ENCODE measurements around the gene POC1B.
"Not testable (repeated sequence)": the region's sequence is repeated elsewhere in the genome, so short reads cannot be mapped to it uniquely, and the experiment has no call there.

POC1B gene

DNA sequence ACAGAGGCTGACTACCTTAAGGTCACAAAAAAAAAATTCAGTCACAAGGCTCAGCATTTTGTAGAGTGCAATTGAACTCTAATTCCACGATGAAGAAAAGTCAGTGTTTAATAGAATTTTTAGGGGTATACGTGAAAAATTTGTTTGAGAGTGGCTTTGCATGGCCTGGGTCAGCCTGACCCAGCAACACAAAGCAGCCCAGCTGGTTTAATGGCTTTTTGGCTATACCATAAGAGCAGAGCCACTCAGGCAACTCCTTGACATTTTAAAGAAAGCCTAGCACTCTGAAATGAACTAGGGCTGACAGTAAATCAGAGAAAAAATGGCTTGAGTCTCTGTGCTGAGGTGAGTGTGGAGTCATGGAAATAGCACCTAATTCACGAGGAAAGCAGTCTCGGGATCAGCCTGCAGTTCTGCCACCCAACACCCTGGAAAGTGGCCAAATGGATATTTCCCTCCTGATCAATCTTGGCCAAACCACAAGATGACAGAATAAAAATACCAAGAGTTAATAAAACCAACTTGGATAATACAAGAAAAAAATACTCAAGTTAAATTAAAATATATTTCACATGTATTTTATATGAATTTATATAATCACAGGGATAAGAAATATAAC lies 60.8 kb downstream of the POC1B start:
- DNase-seq (ENCODE audit: low read depth in 2 of 2), result no peak

DNA sequence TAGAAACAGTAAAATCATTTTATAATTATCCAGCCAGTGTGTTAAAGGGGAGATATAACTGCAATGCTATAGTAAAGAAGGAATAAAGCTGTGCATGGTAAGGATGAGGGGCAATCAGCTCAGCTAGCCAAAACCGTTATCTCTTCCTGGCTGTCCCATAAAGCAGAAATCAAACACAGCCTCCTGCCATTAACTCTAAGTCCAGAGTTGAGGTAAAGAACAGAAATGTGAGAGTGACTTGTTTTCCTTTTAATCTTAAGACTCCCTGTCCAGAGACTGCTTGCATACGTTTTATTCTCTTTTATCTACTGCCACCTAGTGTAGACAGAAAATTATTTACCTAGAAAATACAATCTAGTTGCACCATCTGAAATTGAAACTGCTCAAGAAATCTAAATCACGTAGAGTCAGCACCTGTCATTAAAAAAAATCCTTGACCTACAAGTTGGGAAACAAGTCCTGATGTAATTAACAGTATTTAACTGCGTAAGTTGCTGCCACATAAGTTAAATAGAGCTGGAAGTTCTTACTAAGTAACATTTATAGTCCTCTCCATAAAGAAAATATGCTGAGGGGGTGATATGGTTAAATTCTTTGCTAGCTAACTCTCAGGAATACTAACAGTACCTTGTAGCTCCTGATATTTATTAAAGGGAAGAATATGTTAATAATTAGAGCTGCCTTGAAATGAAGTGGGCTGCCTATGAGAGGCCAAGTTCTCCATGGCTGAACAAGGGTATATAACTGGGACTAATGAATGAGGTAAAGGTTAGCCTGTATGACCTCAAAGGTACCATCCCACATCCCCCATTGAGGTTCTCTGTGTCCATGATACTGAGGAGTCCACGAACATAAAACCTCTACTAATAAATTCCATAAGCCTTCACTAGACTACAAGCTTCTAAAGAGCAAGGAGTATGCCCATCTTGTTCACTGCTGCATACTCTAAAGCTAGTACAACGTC lies 63.9 kb downstream of the POC1B start:
- DNase-seq (ENCODE audit: low read depth in 2 of 2), result no peak

DNA sequence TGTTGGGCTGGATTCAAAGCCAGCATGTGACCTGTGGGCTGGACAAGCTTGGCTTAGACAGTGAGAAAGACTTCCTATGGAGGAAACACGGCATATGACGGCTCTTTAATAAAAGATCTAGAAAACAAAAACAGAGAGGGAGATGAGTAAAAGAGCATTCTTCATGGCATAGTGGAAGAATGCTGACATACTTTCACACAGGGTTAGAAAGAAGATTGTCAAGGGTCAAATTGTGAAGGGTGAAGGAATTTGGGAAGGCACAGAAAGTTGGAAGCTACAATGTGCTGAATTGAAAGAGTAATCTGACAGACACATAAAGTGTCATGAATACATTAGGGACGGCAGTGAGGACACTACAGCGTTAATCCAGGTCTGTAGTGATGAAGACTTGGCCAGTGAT lies 64.7 kb downstream of the POC1B start:
- DNase-seq (ENCODE audit: low read depth in 2 of 2), result no peak

DNA sequence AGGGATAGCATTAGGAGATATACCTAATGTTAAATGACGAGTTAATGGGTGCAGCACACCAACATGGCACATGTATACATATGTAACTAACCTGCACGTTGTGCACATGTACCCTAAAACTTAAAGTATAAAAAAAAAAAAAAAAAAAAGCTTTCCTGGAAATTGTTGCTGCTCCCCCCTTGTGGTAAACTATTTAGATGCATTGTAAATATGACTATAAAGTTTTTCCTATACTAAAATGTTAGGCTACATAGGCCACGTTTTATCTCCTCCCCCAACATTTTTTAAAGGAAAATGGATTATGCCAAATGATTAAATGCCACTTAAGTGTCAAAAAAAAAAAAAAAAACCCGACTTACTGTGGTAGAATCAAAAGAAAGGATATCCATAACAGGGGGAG lies 66.6 kb downstream of the POC1B start:
- not testable (repeated sequence) for DNase-seq (ENCODE audit: low read depth in 2 of 2)

DNA sequence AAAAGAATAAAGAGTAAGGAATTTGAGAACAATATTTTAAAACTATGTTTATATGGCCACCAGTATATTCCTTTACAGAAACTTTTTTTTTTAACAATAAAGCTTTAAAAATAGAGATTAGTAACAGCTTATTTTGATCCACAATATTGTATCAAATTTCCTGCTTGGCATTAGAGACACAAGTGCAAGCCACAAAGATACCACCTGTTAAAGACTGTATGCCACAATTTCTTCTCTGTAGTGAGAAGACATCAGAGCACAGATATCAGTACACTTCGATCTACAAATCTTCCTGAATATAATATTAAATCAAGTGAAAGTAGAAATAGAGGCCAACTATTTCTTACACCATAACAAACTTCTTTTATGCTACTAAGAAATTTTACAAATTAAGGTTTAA lies 69.3 kb downstream of the POC1B start:
- no peak for DNase-seq (ENCODE audit: low read depth in 2 of 2)

DNA sequence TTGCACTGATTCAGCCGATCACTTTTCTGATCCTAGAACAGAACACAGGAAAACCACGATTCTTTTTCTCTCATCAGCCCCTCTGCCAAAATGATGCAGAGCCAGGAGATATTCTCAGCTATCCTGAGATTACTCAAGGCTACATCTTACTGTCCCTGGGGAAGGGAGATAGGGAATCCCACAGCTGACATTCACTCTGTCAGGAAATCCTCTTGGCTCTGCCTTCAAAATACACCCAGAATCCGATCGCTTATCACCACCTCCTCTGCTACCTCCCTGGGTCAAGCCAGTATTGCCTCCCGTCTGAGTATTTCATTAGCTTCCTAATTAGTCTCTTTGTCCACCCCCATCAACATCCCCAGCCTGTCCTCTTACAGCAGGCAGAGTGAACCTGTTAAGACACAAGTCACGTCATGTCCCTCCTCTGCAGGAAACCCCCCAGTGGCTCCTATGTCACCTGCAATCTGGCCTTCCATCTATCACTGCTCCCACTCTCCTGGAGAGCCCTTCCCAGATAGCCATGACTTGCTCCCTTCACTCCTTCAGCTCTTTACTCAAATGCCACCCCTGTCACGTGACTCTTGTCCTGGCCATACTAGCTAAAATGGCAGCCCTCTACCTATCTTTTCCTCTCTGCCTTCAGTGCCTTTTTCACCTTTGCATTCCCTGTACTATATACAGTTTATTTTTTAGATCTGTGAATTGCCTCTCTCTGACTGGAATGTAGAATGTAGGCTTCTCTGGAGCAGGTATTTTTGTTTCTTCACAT lies 71.6 kb downstream of the POC1B start:
- DNase-seq (ENCODE audit: low read depth in 2 of 2), result no peak

DNA sequence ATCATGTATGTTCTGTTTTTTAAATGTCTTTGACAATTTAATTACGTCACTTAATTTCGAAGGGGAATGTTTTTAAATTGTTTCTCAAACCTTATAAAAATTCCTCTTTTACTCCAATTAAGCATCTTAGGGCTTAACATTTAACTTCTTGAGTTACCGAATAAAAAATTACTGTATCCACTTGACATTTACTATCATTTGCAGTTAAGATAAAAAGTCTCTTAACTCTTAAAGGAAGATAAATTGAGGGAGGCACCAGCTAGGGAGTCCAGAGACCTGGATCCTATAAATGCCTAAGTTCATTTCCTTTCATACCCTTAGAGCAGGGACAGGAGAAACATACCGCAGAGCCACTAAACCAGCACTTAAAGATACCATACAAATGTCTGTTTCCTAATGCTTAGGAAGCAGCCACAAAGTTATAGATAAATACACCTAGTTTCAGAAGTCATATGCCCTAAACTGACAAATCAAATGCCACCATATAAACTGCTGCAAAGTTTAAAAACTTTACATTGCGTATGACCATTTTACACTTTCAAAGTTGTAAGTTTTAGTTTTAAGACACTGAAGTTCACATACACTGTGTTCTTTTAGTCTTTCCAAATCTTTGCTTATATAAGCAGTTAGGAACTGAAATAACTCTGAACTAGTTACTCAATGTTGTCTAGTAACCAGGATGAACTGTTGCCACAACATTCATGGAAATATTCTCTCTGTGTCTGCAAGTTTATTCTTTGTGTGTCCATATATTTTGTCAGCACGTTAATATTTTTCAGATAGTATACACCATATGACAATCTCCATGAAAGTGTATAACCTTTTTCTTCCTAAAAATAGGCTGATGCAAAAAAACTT lies 72.5 kb downstream of the POC1B start:
- no peak for DNase-seq (ENCODE audit: low read depth in 2 of 2)

DNA sequence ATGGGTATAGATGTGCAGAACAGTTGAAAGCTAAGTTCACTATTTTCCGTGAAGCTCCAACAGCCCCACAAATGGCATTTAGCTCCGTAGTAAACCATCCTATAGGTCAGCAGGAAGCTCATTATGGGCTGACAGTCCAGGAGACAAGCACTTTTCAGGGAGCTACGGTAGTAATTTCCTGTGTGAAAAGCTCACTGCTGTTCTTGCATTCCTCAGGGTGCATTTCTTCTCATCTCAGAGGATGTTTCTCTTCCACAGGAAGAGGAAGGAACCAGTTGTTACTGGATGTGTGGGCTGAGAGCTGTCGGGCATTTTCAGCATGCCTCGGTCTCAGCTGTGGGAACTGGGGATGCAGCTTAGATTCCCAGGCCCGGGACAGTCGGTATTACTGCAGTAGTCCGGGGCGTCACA lies 74.0 kb downstream of the POC1B start:
- DNase-seq (ENCODE audit: low read depth in 2 of 2), result no peak

DNA sequence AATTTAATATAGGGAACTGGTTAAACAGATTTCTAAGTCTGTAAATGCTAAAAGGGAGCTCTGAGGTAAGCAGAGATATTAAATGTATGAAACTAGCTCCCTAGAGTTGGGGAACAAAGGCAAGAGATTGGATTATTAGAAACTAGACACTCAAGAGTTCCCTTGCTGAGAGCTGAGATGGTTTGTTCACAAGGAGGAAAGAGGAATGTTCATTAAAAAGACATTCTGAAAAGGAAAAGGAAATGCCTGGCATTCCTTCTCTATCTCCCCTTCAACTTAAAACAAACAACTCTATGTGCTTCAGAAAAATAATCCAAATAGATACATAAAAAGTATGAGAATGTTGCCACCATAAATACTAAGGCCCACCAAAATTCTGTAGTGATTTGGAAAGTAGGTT lies 74.9 kb downstream of the POC1B start:
- DNase-seq (ENCODE audit: low read depth in 2 of 2), result no peak

DNA sequence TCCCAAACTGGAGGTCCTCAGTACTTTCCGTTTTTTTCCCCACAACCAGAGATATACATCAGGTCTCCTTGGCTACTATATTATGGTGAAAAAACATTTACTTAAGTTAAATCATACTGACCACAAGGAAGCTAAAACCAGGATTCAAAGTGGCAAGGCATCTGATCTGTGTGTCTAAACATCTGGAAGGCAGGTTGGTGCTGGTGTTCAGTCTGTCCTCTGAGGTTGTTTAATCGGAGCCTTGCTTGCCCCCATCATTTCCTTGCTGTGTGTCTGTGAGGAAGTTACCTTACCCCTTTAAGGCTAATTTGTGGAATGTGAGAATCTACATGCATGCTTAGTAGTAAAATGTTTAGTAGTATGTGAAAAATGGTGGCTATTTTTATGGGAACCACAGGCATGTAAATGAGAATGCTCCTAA lies 76.9 kb downstream of the POC1B start:
- DNase-seq (ENCODE audit: low read depth in 2 of 2), result no peak

DNA sequence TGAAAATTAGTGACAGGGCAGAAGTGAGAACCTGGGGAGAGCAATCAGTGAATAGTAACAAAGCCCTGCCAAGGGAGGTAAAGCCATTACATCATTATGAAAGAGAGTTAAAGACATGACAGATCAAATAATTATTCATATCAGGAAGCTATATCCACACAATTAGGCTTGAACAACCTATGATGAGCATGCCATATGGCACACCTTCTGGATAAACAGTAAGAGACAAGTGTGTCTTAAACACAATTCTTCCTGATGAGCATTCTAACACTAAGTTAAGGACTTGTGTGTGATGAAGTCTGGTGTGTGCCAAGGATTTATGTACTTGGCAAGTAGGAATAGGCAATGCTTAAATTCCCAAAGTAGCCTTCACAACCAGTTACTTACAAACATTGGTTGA lies 77.3 kb downstream of the POC1B start:
- DNase-seq (ENCODE audit: low read depth in 2 of 2), result no peak

DNA sequence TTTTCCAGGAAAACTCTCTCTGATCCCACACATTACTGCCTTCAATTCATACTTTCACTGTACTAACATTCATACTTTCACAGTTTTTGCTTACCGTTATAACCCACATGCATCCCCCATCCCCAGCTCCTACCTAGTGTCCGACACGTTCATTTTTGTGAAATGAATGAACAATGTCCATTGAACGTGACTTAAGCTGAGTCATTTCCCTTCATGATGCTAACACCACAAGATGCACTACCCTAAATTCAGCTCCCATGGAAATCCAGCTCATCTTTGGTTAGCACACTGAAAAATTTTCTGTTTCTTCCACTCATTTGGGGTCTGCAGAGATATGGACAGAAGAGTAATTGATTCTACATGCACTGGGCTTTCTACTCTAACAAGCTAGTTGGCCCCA lies 85.9 kb downstream of the POC1B start:
- no peak for DNase-seq (ENCODE audit: low read depth in 2 of 2)

DNA sequence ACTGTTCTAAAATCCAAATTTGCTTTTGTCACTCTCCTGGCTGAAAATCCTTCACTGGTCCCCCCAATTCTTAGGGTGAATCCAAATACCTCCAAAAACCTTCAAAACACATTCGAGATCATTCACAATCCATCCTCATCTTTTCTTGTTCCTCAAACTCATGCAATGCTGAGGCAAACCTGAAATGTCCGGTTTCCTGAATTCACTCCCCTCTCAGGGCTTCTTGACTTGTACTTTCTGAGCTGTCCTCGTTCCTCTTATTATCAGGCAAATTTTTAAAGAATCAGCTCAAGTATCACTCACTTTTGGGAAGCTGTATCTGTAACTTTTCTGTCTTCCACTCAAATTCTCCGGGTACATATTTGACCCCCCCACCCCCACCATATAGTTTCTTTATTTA lies 88.6 kb downstream of the POC1B start:
- no peak for DNase-seq (ENCODE audit: low read depth in 2 of 2)

DNA sequence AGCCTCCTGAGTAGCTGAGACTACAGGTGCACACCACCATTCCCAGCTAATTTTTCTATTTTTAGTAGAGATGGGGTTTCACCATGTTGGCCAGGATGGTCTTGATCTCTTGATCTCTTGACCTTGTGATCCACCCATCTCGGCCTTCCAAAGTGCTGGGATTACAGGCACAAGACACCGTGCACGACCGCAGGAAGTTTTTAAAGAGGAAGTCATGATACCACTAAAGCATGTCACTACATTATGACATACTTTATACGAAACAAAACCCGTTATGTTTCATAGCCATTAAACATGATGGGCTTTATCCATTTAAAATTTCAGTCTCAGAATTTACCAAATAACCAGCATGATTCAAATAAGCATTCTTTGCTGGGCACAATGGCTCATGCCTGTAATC lies 89.8 kb downstream of the POC1B start:
- no peak for DNase-seq (ENCODE audit: low read depth in 2 of 2)

DNA sequence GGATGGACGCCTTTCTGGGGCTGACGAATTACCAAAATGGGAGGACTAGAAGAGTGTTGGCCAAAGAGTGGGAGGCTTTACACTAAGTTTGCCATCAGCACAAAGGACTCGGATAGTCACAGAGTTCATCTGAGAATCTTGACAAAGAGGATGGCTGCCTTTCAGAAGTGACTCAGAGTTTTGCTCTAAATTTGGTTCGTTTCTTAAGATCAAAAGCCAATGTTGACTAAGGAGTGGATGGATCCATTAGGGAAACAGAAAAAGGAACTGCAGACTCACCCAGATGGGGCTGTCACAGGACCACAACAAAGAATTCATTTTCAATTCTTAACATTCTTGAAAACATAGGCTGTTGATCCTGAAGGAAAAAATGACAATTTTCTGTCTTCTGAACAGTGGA lies 92.2 kb downstream of the POC1B start:
- DNase-seq (ENCODE audit: low read depth in 2 of 2), result no peak

DNA sequence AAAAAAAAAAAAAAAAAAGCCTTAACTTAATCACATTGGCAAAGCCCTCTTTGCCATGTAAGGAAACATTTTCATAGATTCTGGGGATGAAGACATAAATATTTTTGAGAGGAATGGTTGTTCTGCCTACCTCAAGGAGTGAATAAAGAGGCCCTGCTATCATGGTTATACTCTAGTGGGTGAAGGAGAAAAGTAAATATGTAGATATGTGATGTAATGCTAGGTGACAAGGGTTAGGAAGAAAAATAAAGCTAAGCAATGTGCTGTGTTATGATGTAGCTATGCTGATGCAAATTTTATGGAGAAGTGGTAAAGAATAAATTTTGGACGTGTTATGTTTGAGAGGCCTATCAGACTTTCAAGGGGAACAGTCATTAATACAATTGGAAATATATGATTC lies 93.5 kb downstream of the POC1B start:
- DNase-seq (ENCODE audit: low read depth in 2 of 2), result no peak

DNA sequence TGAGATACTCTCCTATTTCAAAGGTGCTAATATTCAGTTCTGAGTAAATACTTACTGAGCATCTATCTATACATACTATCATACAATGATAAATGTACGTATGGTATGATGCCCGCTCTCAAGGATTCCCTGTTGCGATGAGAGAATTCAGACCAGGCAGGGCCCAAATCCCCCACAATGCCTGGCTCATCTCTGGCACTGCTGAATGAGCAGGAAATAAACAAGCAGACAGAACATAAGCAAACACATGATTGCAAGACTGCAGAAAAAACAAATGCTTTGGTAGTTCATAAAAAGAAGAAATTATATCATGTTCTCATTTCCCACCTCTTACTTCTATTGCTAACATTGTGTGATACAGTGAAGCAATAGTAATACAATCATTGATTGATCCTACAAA lies 96.3 kb downstream of the POC1B start:
- DNase-seq (ENCODE audit: low read depth in 2 of 2), result no peak

DNA sequence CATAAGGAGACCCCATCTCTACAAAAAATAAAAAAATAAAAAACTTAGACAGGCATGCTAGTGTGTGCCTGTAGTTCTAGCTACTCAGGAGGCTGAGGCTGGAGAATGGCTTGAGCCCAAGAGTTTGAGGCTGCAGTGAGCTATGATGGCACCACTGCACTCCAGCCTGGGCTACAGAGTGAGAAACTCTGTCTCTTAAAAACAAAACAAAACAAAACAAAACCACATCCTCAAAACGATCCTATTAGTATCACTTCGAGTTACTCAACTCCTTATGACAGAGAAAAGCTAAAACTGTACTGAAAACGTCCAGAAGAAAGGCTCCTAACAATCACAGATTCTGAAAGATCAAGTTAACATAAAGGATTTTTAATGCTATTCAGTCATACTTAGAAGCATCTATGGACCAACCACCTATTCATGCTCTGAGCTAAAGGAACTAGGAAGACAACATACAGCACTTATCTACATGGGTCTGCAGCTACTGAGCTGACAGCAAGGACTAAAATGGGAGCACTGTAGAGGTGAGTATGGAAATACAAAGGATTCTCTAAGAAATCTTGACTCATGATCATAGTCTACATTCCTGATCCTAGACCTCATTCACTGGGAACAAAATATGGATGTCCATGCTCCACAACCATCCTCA lies 98.2 kb downstream of the POC1B start:
- DNase-seq (ENCODE audit: low read depth in 2 of 2), result no peak

DNA sequence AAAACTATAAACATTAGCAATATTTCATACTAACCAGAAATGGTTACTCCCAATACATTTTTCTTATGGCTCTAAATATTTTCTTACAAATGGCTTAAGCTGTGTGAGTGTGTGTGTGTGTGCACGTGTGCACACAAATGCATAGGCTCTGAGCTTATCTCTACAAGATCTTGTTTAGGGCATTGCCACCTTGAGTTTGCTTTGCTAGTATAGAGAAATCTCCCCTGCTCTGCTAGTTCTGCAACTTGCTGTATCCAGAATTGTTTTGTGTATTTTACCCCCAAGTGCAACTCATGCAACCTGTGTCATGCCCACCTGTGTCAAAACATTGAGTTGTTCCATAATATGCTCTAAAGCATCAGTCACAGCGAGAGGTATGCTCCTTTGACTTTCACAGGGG lies 101.0 kb downstream of the POC1B start:
- no peak for DNase-seq (ENCODE audit: low read depth in 2 of 2)

DNA sequence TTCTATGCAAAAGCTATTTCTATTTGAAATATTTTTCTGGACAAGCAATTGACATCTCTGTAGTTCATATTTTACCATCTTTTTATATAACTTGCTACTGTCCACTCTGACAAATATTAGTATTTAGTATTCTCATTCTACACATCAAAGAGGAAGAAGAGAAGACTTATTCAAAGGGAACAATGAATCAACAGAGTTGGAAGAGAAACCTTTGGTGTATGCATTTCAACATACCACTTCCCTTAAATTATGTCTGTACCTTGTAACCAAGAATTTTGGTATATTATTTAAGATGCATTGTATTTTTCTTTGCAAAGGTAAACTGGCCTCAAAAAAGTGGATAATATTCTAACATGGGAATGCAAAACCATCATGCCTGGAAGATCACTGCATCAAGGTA lies 101.5 kb downstream of the POC1B start:
- DNase-seq (ENCODE audit: low read depth in 2 of 2), result no peak
